Mesodermal cell (in vitro differentiated cells): ENCODE results near the gene FFAR2.
"Not testable (repeated sequence)": the region's sequence is repeated elsewhere in the genome, so short reads cannot be mapped to it uniquely, and the experiment has no call there.

Experiments
- H3K27ac ChIP-seq: 2 replicates; pipeline ENCODE4 v1.7.0; 2013; ENCODE audit warnings: mild to moderate bottlenecking, low read depth, low read length, moderate library complexity; ENCODE audit not compliant: severe bottlenecking
- H3K36me3 ChIP-seq: 2 replicates; pipeline ENCODE4 v1.7.1; 2013; ENCODE audit warnings: mild to moderate bottlenecking, low read length, moderate library complexity; ENCODE audit not compliant: control insufficient read depth, insufficient read depth
- H3K4me1 ChIP-seq: one replicate; pipeline ENCODE4 v1.7.1; 2013; ENCODE audit warnings: mild to moderate bottlenecking, low read length; ENCODE audit not compliant: insufficient read depth, control insufficient read depth, poor library complexity, severe bottlenecking
- H3K4me3 ChIP-seq: 2 replicates; pipeline ENCODE4 v1.7.0; 2013; ENCODE audit warnings: low read length, control low read depth, mild to moderate bottlenecking; ENCODE audit not compliant: insufficient read depth, poor library complexity, severe bottlenecking; ENCODE audit errors: extremely low read depth
- H3K9me3 ChIP-seq: 2 replicates; pipeline ENCODE4 v1.7.1; 2013; ENCODE audit warnings: mild to moderate bottlenecking, low read length, moderate library complexity; ENCODE audit not compliant: control insufficient read depth
- WGBS, 2 experiments: methylation state at CpG; one replicate each; pipeline ENCODE4 v1.1.5; 2013; ENCODE audit warnings: missing lambda C conversion rate in 2 of 2; ENCODE audit not compliant: insufficient coverage in 2 of 2; 5-methylcytosine and 5-hydroxymethylcytosine counted together

Gene FFAR2

DNA sequence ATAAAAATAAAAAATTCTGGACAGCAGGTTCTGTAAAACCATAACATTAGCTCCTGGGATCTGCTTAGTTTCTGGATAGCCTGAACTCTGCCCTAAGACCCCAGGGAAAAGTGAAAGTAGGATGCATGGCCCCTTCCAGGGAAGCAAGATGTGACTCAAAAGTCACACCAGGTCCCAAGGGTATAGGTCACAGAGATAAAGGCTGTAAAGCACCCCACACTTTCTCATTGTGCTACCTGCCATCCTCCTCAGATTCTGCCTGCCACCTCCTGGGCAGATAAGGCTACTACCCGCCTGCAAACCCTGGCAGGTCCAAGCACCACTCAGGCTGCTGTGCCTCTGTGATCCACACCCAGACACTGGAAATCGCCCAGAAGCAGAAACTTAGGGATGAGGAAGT lies 20.6 kb downstream of the FFAR2 start:
- Histone ChIP-seq H3K36me3 (no peaks in the 10 kb centered on the region), H3K4me1 (no peaks in the 10 kb centered on the region), H3K9me3 (no peaks in the 10 kb centered on the region), H3K4me3 (no peak overlapping the region), H3K27ac (no peak overlapping the region)
- WGBS, 2 experiments, result 64 to 75% methylated on average over 1 to 2 of the region's 2 CpGs

- Histone ChIP-seq H3K36me3 (no peaks in the 10 kb centered on the region), H3K4me1 (no peaks in the 10 kb centered on the region), H3K9me3 (no peaks in the 10 kb centered on the region), H3K4me3 (no peak overlapping the region), H3K27ac (no peak overlapping the region)
- 79 to 81% methylated on average over 6 to 7 of the region's 7 CpGs for WGBS, 2 experiments
Observed at GRCh38 chr19:35470128-35470527, 22.1 kb downstream of the FFAR2 start.

DNA sequence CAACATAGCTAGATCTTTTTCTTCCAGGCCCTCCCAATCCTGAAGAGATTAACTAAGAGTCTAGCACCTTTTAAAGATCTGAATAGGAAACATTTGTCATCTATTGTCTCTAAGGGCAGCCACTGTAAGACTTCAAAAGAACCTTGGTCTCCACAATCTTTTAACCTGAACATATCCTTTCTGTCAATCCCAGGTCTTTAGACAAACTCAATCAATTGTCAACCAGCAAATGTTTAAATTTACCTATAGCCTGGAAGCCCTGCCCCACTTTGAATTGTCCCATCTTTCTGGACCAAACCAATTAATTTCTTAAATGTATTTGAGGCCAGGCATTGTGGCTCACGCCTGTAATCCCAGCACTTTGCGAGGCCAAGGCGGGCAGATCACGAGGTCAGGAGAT lies 23.0 kb downstream of the FFAR2 start:
- H3K9me3 ChIP-seq, H3K27ac ChIP-seq, H3K36me3 ChIP-seq, H3K4me3 ChIP-seq, H3K4me1 ChIP-seq: not testable (repeated sequence)
- 80% methylated on average over 1 to 4 of the region's 4 CpGs for WGBS, 2 experiments

GRCh38 chr19:35471946-35472345 lies 23.9 kb downstream of the FFAR2 start:
- WGBS, 2 experiments, result 94 to 95% methylated on average over 5 to 8 of the region's 8 CpGs
- no peak overlapping the region for H3K27ac ChIP-seq
- H3K9me3 ChIP-seq, result no peaks in the 10 kb centered on the region
- no peak overlapping the region for H3K4me3 ChIP-seq
- no peaks in the 10 kb centered on the region for H3K4me1 ChIP-seq
- H3K36me3 ChIP-seq, result no peaks in the 10 kb centered on the region

DNA sequence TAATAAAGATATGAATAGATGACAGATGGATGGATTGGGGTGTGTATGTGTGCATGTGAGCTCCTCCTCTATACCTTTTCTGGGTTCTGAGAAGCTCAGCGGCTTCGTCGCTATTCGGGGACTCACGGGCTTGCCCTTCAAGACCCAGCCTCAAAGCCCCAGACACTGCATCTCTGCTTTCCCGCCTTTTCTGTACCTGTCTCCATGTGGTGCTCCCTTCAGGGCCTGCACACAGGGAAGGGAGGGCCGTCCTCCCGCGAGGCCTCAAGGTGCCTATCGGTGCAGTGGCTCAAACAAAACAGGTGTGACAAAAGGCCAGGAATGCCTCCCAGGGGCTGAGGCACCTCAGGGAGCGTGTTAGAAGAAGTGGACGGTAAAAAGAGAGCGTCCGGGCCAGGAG lies 26.0 kb downstream of the FFAR2 start:
- H3K36me3 ChIP-seq, result no peaks in the 10 kb centered on the region
- H3K4me3 ChIP-seq, result no peak overlapping the region
- no peak overlapping the region for H3K27ac ChIP-seq
- WGBS, 2 experiments, result 94 to 96% methylated on average over 10 to 11 of the region's 14 CpGs
- H3K4me1 ChIP-seq, result no peaks in the 10 kb centered on the region
- no peaks in the 10 kb centered on the region for H3K9me3 ChIP-seq

- not testable (repeated sequence) for H3K36me3 ChIP-seq, H3K9me3 ChIP-seq, H3K4me3 ChIP-seq, H3K4me1 ChIP-seq, H3K27ac ChIP-seq
- WGBS, 2 experiments, result 95 to 100% methylated on average over 5 to 6 of the region's 7 CpGs
Observed at GRCh38 chr19:35474594-35474993, 26.5 kb downstream of the FFAR2 start.

GRCh38 chr19:35476149-35476548 lies 28.1 kb downstream of the FFAR2 start:
- no peaks in the 10 kb centered on the region for H3K9me3 ChIP-seq
- H3K36me3 ChIP-seq, result no peaks in the 10 kb centered on the region
- H3K4me1 ChIP-seq, result no peaks in the 10 kb centered on the region
- WGBS, 2 experiments, result 81% methylated on average over 4 of the region's 4 CpGs
- no peak overlapping the region for H3K4me3 ChIP-seq
- H3K27ac ChIP-seq, result no peak overlapping the region

GRCh38 chr19:35478794-35479677 lies 31.0 kb downstream of the FFAR2 start:
- WGBS, 2 experiments, result 91 to 92% methylated on average over 17 to 18 of the region's 21 CpGs
- Histone ChIP-seq H3K9me3 (no peaks in the 10 kb centered on the region), H3K27ac (no peak overlapping the region), H3K4me3 (no peak overlapping the region), H3K4me1 (no peaks in the 10 kb centered on the region), H3K36me3 (no peaks in the 10 kb centered on the region)

GRCh38 chr19:35483089-35483488 lies 35.0 kb downstream of the FFAR2 start:
- H3K36me3 ChIP-seq, result no peaks in the 10 kb centered on the region

GRCh38 chr19:35484252-35485036 lies 36.4 kb downstream of the FFAR2 start:
- no peaks in the 10 kb centered on the region for H3K4me1 ChIP-seq
- no peak overlapping the region for H3K4me3 ChIP-seq

More at GRCh38 chr19:35483089-35483488, 35.0 kb downstream of the FFAR2 start:
- no peak overlapping the region for H3K4me3 ChIP-seq
- H3K9me3 ChIP-seq, result no peaks in the 10 kb centered on the region
- no peaks in the 10 kb centered on the region for H3K4me1 ChIP-seq
- no peak overlapping the region for H3K27ac ChIP-seq
- WGBS, 2 experiments, result 78 to 85% methylated on average over 4 of the region's 5 CpGs

DNA sequence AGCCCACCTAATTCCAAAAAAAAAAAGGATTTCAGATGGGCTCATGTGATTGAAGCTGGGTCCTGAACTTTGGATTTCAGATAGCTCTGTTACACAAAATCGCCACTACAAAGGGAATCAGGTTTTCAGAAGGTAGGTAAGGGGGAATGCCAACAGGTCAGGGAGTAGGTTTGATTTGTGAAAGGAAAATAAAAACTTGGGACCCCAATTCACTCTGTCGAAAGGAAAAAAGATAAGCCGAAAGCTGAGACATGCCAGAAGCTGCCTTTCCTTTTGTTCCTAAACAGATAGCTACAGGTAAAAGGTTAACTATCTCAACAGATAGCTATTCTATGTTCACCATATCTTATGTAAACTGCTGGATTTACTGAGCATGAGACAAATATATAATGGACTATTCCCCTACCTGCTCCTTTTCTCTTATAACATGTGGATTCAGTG lies 38.2 kb downstream of the FFAR2 start:
- Histone ChIP-seq H3K4me3 (no peak overlapping the region), H3K9me3 (no peaks in the 10 kb centered on the region), H3K27ac (no peak overlapping the region), H3K36me3 (no peaks in the 10 kb centered on the region), H3K4me1 (no peaks in the 10 kb centered on the region)
- WGBS, 2 experiments, result 70 to 89% methylated on average over 2 to 3 of the region's 3 CpGs

More at GRCh38 chr19:35484252-35485036, 36.4 kb downstream of the FFAR2 start:
- Histone ChIP-seq H3K27ac (no peak overlapping the region), H3K9me3 (no peaks in the 10 kb centered on the region), H3K36me3 (no peaks in the 10 kb centered on the region)
- WGBS, 2 experiments, result 74 to 81% methylated on average over 6 of the region's 7 CpGs
